HL-60/S4 treated with phorbol 12-myristate 13-acetate at 8.2 ng/mL for 4 days and 3 days (cell line): Measurements from ENCODE around the gene KRT27.
"Not testable (repeated sequence)": the region's sequence is repeated elsewhere in the genome, so short reads cannot be mapped to it uniquely, and the experiment has no call there.

Experiments used
- in situ Hi-C: fragments of 300-500 bp; cut with MboI; formaldehyde crosslinking; loops from 2 replicates; pipeline ENCODE4 v1.15.0; 2022; ENCODE audit warnings: low sequenced_read_pairs

Gene KRT27

GRCh38 chr17:40760105-40761016 is 22.0 kb downstream of the KRT27 start:
- in situ Hi-C loops = no loop called here

GRCh38 chr17:40755231-40755630 is 27.1 kb downstream of the KRT27 start, which contains the start of gene KRT25:
TSS of gene KRT25 (minus strand) at chr17:40755331. CDS start at chr17:40755271, 60 bp downstream.
- in situ Hi-C loops = no loop called here

GRCh38 chr17:40753804-40754203 is 28.5 kb downstream of the KRT27 start:
- in situ Hi-C loops = no loop called here

GRCh38 chr17:40751065-40751464 is 31.3 kb downstream of the KRT27 start:
- in situ Hi-C loops = no loop called here

GRCh38 chr17:40750391-40750790 is 32.0 kb downstream of the KRT27 start:
- in situ Hi-C loops = no loop called here

GRCh38 chr17:40748666-40749065 is 33.7 kb downstream of the KRT27 start:
- in situ Hi-C loops = not testable (repeated sequence)

GRCh38 chr17:40738553-40738952 is 43.8 kb downstream of the KRT27 start:
- in situ Hi-C loops = no loop called here

- in situ Hi-C loops = no loop called here
Measured at GRCh38 chr17:40735016-40735415, 47.3 kb downstream of the KRT27 start.

- in situ Hi-C loops = no loop called here
Measured at GRCh38 chr17:40734018-40734417, 48.3 kb downstream of the KRT27 start.

GRCh38 chr17:40730970-40731369 is 51.4 kb downstream of the KRT27 start:
- in situ Hi-C loops = no loop called here

- in situ Hi-C loops = no loop called here
Measured at GRCh38 chr17:40727447-40728231, 54.7 kb downstream of the KRT27 start.

GRCh38 chr17:40726919-40727318 is 55.4 kb downstream of the KRT27 start:
- in situ Hi-C loops = no loop called here
